Superior temporal gyrus (tissue), 1 donor: ENCODE measurements around the gene LMNA.

Experiments used
- DNase-seq: peaks from one replicate; pipeline ENCODE4 v3.0.0-alpha.2; 2016; ENCODE audit errors: extremely low spot score

The LMNA gene

DNA sequence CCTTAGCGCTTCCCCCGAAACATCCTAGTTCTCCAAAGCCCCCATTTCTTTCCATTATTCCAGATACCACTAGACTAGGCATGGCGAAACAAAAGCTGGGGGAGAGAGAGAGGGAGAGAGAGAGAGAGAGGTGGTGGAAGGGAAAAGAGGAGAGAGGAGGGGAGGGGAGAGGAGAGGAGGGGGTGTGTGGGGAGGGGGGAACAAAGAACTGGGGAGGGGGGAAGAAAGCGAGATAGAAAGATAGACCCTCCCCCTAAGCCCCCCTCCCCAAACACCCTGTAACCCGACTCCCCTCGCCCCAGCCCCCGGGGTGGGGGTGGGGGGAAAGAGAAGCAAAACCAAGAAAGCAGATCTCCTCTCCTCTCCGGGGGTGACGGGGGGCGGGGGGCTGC is 32.6 kb upstream of the LMNA start:
- no peak for DNase-seq

DNA sequence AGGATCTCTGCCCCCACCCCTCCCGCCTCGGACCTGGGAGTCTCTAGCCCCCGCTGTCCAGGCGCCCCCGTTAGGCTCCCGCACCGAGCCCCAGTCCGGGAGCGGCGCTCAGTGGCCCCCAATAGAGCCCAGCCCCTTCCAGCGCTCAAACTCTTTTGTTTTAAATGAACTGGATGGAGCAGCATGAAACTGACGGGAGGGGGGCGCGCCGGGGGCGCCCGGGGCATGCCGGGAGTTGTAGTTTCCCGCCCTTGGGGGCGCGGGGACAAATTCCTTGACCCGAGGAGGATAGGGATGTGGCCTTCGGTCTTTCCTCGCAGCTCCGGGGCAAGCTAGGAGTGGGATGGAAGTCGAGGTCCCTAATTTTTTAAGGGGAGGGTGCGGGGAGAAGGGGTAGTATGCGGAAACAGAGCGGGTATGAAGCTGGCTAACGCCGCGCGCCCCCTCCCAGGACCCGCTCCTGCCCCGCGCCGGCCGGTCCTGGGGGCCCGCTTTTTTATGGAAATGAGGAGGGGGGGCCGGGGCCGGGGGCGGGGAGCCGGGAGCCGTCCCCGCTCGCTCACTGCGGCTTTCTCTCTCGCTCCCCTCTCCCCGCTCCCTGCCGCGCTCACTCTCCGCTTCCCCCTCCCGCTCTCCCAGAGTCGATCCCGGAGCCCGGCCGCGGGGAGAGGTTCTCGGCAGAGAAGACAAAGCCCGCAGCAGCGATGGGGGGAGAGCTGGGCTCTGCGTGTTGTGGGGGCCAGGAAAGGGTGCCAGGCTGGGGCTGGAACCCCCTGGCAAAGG is 32.0 kb upstream of the LMNA start, which contains the start of gene MEX3A:
Gene MEX3A (minus strand): TSS at position 157 of the 783 bp plus-strand sequence. CDS start 467 bp downstream, outside the sequence.
- peak; percentile 71 for DNase-seq

DNA sequence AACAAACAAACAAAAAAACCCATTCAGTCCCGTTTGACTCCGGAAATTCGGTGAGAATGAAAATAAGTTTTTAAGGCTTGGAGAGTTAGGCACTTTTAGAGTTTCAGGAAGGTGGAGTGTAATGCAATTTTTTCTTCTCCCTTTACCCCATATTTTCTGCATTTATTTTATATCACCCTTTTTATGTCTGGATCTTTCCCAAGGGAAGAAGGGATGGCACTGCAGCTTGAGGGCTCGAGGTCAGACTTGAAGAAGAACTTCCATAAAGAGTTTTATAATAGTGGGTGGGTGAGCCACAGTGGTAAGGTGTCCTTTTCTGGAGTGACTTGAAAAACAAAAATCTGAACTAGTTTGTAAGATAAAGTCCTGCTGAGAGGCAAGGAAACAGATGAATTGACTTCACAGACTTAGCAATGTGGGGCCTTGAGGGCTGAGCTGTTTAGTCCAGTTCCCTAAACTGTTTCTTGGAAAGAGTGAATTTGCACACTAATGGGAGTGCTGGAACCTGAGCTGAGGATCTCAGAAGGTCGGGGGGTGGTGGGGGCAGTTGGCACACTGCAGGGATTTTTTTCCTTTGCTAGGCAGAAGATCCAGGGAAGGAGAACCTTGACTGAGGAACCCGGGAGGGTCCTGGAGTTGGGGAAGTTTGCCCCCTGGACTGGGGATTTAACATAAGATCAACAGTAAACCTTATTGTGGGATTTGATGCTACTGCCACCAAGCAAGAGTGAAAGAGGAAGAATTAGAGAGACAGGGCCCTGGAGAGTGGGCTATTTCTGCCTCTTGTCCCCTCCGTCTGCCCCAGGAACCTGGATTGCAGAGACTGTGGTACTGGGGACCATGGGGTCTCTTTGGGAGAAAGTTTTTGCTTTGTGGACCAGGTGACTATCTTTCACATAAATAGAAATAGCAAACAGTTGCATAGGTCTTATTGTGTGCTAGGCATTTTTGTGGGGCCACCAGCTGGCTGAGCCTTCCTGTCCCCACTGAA is 30.4 kb upstream of the LMNA start:
- no peak for DNase-seq

DNA sequence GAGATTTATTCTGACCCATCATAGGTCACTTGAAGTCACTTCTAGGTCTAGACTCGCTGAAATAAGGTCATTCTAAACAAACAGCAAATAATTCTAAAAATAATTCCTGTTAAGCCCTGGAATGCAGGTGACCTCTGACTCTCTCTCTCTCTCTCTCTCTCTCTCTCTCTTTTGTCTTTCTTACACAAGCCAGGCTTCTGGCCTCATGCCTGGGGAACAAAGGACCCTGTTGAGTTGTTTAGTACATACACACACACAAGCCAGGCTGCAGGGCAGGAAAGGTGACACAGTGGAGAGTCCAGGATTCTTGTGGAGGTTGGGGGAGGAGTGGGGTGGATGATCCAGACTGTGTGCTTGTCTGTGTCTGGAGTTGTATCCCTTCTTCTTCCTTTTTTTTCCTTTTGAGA is 28.3 kb upstream of the LMNA start:
- no peak for DNase-seq

DNA sequence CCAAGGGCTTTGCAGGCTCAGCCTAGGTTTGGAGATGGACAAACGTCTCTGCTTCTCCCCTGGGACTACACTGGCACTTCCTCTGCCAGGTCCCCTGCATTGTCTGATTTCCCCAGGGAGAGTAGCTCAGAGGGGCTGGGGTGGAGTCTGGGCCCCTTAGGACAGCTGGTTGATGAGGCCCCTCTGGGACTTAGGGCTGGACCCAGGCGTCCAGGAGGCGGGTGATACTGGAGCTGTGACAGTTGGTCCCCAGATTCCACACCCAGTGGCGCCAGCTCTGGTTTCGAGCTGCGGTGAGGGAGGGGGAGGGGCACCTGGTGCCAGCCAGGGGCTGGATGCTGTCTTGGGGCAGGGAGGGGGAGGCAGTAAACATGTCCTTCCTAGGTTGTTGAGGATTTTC is 24.8 kb upstream of the LMNA start:
- DNase-seq: no peak

DNA sequence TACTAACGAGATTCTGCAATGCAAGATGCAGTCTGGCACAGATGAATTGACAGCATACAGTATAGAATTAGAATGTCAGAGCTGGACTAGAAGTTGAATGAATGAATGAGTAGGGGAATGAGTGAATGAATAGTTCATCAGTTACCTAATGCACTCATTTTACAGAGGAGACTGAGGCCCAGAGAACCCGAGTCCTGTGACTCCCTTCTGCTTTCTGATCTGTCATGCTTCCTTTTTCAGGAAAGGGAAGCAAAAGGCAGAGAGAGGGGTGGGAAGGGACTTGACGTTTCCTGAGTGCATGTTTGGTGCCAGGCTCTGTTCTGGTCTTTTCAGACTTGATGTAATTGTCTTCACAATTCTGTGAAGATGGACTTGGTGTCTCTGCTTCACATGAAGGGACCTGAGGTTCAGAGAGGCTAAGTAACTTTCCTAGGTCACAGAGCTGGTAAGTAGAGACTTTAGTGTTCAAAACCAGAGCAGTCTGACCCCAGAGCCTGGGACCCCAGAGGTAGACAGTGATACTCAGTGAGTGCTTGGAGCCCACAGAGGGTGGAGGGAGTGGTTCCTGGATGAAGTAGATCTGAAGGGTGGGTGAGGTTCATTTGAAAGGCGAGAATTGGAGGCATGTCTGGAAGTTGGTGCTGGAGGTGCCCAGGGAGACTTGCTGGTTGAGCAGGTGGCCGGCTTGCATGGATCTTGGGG is 24.2 kb upstream of the LMNA start:
- DNase-seq: no peak

DNA sequence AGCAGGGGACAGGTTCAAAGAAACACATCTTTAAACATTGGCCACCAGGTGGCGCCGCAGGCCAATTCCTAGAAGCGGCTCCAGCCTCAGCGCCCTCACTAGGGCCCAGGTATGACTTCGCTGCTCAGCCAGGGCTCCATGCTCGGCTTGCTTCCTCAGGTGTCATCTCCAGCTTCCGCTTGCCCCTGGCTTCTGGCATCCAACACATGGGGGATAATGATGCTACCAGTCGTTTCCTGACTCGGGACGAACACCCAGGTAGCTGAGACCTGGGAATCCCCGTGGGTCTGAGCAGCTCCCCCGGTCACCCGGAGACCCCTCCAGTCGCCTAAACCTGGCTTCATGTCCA is 23.7 kb upstream of the LMNA start:
- peak; percentile 92 for DNase-seq

DNA sequence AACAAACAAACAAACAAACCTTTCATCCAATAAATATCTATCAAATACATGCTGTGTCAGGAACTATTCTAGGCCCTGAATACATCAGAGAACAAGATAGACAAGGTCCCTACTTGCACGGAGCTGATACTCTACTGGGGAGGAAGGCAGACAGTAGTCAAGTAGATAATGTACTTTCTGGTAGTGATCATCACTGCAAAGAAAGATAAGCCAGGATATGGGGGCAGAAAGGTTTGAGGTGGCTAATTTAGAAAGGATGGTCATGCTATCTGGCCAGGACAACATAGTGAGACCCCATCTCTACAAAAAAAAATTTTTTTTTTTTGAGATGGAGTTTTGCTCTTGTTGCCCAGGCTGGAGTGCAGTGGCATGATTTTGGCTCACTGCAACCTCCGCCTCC is 22.9 kb upstream of the LMNA start:
- no peak for DNase-seq

DNA sequence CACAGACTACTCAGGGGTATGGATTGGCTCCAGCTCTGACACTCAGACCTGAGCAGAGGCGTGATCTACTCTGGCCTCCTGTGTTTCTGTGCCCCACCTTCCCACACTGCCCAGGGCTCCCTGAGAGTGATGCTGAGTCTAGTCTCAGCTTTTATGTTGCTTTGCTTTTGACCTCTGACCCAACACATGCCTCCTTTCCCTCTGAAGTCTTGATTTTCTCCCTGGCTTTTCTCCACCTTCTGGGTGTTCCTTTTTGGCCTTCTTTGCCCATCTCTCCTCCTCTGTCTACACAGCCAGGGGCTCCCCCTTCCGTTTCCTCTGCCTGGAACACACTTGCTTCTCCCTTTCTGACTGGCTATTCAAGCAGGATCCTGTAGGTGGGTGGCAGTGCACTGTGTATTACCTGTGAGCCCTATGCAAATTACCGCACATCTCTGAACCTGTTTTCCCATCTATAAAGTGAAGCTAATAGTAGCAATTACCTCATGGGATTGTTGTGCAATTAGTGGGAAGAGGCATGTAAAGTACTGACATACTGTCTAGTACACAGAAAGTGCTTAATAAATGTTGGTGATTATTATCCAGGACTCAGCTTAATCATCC is 18.5 kb upstream of the LMNA start:
- no peak for DNase-seq

DNA sequence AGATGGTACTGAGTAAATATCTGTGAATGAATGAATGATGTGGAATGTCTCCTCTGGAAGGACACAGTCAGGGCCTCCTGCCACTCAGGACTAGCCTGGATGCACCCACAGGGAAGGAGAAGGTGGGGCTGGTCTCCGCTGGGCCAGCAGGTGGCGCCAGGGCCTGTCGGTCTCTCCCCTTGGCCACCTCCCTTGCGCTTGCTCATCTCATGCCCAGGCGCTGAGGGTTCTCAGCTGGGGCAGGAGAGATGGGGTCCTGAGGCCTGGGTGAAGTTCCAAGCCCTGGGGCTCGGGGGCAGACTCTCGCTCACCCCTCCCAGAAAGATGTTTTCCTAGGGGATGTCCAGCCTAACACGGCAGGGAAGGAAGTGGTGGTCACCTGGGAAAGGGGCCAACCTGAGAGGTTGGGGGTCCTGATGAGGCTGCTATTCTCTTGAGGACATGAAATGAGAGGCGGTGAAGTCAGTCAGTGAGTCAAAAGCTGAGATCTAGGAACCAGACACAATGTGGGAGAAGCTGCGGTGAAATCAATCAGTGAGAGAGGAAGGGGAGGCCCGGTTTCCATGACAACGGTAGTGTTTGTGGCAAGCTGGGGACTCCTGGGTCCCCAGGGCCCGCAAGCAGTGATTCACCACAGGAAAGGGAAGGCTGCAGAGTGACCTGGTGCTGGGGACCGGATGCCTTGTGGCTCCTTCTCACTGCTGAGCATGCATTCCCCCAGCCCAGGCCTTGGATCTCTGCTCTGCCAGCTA is 17.7 kb upstream of the LMNA start:
- peak; percentile 92 for DNase-seq

DNA sequence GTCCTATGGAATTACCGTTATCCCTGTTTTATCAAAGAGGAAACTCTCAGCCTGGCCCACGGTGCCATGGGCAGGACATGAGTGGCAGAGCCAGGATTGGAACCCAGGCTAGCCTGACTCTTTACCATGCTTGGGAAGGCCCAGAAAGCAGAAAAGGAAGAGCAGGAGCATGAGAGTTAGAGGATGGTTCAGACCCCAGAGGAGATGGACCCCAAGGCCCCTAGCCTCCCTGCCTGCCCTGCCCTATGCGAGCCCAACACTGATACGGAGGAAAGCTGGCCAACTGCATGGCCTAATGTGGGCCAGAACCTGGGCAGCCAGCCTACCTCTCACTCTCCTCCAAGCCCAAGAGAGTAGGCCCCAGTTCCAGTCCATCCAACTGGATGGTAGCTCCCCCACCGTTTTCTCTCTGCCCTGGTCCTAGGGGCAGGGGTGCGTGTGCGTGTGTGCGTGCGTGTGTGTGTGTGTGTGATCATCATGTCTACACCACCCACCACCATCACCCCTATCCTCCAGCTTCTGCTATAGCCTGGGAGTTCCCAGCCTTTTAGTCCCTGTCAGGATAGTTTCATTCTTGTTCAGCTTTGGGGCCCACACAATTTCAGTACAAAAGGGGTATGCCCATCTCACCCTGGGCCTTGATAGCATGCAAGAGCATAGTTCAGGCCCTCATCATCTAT is 16.9 kb upstream of the LMNA start:
- DNase-seq: no peak

DNA sequence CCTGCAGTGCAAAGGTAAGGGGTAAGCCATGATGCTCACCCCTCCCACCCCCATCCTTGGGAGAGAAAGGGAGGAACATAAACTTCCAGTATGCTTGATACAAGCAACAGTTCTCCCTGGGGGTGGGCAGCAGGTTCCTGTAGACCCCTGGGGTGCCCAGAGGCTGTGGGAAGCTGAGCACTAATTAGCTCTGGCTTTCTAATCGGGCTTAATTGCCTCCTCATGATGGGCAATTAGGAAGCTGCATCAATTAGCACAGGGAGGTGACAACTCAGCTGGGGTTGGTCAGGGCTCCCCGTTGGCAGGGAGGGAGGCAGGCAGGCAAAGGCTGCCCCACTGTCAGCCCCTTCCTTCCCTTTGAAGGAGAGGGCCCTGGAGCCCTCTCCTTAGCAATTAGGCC is 15.7 kb upstream of the LMNA start:
- no peak for DNase-seq

DNA sequence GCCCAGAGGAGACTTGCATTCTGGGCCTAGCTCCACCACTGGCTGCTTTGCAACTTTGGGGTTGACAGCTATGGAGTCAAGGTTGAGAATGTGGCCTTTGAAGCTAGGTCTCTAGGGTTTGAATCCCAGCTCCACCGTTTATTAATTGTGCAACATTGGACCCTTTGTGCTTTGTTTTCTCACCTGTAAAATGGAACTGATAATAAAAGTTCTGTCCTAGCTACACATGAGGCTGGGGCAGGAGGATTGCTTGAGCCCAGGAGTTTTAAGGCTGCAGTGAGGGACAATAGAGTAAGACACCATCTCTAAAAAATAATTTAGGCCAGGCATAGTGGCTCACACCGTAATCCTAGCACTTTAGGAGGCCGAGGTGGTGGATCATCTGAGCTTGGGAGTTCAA is 15.2 kb upstream of the LMNA start:
- no peak for DNase-seq

DNA sequence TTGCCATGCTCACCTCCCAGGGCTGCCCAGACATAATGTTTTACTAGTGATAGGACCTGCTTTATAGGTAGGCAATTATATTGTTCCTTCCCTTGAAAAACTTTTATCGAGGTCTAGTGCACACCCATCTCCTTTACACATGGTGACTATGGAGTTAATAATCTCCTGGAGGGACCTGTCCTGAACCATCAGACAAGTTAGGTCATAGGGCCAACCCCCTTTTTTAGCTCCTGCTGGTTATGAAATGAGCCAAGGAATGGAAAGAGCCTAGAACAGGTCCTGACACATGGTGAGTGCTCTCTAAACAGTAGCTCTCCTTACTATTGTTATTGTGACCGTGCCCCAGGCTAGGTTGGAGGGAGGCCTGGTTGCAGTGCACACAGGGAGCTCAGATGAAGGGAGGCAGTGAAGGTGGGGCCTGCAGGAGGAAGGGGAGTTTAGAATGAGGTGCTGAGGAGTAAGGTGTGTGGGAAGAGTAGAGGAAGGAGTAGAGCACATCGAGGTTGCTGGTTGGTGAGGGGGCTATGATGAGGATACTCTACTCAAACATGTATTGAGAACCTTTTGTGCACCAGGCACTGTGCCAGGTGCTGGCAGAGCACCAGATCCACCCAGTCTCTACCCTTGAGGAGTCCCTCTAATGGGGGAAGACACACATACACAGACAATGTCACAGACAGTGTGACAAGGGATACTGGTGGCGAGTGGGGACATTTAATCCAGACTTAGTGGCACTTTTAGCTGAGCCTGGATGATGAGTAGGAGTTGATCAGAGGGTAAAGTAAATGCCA is 14.1 kb upstream of the LMNA start:
- DNase-seq: no peak

DNA sequence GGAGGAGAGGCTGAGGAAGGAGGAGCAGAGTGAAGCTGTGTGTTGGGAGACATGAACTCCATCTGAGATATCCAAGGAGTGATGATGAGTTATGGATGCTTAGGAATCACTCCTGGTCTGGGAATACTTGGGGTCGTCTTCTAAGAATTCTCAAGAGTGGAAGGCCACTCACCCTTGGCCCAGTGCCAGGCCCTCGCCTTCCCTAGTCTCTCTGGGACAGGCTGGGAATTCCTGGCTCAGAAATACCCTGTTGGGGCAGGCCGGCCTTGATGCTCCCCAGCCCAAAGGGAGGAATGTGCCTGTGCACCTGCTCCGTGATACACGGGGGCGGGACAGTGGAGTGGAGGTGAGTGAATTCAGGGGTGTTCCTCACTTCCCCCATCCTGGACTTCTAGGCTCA is 12.6 kb upstream of the LMNA start:
- no peak for DNase-seq

DNA sequence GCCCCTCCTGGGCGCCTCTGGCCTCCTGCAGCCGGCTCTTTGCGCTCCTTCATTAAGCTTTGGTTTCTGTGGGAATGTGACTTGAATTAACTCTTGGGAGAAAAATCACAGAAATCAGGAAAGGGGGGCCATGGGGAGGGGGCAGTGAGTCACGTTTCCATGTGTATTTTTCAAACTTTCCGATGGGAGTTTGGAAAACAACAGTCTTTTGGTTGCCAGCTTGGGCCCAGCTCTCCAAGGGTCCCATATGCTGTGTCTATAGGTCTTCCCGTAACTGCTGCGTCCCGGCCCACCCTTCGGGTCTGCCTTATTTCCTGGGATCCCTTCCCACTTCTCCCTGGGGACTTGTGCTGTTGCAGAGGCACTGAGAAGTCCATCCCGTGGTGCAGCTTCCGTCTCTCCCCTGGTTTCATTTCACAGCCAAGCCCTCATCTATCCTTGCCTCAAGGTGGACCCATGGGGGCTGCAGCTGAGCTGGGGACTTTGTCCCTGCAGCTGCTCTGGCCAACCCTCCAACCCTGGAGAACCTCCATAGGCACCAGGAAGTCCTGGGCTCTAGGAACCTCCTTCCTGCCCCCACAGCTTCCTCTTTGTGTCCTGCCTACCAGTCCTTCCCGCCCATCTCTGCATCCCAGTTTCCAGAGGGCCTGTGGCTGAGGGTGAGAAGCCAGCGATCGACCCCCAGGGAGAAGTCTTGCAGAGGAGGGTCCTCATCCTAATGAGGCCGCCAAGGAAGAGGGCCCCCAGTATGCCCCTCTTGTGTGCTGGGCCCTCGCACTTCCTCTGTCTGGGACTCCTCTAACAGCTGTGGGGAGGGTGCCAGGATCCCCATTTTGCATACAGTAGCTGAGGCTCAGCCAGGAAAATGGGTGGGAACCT is 11.6 kb upstream of the LMNA start:
- DNase-seq: no peak

DNA sequence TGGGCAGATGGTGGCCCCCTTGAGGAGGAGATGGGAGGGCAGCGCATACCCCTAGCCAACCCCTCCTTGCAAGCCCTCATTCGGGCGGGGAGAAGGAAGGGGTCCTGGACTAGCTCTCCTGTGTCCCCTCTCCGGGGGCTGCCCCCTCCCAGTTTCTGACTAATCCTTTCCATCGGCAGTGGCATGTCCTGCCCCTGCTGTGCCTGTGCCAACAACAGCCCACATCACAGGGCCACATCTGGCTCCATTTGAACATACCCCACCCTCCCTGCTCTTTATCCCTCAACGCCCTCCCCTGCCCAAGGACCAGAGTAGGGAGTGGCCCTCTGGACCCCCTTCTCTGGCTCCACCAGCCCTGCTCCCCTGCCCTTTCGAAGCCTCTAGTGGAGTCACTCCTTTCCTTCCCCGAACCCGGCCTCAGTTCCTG is 11.0 kb upstream of the LMNA start:
- no peak for DNase-seq

DNA sequence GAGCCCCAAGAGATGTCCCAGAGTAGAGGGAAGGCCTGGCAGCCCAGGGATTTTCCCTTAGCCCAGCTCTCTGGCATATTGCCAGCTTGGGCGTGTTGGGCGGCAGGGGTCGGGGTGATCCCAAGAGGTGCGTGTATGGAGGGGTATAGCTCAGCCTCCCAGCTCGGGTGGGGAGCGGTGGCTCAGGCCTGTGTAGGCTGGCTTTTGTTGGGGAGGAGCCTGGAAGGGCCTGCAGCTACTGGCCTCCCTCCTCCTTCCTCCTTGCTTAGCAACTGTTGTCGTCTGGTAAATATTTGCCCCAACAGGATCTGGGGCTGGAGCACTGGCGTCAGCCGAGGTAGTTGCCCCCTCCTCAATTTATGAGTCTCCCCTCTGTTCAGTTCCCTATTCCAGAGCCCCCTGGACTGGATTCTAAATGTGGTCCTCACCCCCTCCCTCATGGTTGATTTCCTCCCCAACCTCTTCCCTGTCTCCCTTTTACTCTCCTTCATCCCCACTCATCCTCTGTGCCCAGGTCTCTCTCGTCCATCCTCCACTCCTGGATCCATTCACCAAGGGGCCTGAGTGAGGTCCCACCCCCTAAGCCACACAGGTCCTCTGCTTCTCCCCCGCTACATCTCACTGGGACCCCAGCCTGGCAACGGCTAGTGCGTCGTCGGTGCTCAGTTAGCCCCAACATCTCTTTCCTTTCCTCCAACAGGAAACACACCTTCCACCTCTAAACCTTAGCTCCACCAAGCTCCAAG is 10.3 kb upstream of the LMNA start:
- DNase-seq: no peak
